ENCODE measurements around the gene SH3PXD2A.

Gene SH3PXD2A

GRCh38 chr10:103699611-103700435 is 155.6 kb downstream of the SH3PXD2A start:
- TF ChIP-seq CTCF (IDR thresholded peaks at IDR 0.05; ENCODE audit: control insufficient read depth, extremely low read depth, insufficient read depth): no peak
- no peak overlapping the region for H3K4me3 ChIP-seq (ENCODE audit: low read depth, low read length)
- no peak for DNase-seq (ENCODE audit: low read depth)

- no peak overlapping the region for H3K4me3 ChIP-seq (ENCODE audit: low read depth, low read length)
These were observed 157.1 kb downstream of the SH3PXD2A start for GRCh38 chr10:103698266-103698665.

GRCh38 chr10:103697787-103698186 is 157.6 kb downstream of the SH3PXD2A start:
- no peak overlapping the region for H3K4me3 ChIP-seq (ENCODE audit: low read depth, low read length)
- no peak for DNase-seq (ENCODE audit: low read depth)
- TF ChIP-seq CTCF (IDR thresholded peaks at IDR 0.05; ENCODE audit: control insufficient read depth, extremely low read depth, insufficient read depth): no peak

More at GRCh38 chr10:103698266-103698665, 157.1 kb downstream of the SH3PXD2A start:
- no peak for TF ChIP-seq CTCF (IDR thresholded peaks at IDR 0.05; ENCODE audit: control insufficient read depth, extremely low read depth, insufficient read depth)
- DNase-seq (ENCODE audit: low read depth): no peak

GRCh38 chr10:103696411-103697145 is 158.8 kb downstream of the SH3PXD2A start:
- peak; percentile 15; the same call in 1 of the 2 replicates for TF ChIP-seq CTCF (IDR thresholded peaks at IDR 0.05; ENCODE audit: control insufficient read depth, extremely low read depth, insufficient read depth)
- H3K4me3 ChIP-seq (ENCODE audit: low read depth, low read length): no peak overlapping the region
- DNase-seq (ENCODE audit: low read depth): no peak

GRCh38 chr10:103696094-103696410 is 159.3 kb downstream of the SH3PXD2A start:
- TF ChIP-seq CTCF (IDR thresholded peaks at IDR 0.05; ENCODE audit: control insufficient read depth, extremely low read depth, insufficient read depth): no peak
- no peak for DNase-seq (ENCODE audit: low read depth)
- no peak overlapping the region for H3K4me3 ChIP-seq (ENCODE audit: low read depth, low read length)

GRCh38 chr10:103695584-103696005 is 159.8 kb downstream of the SH3PXD2A start:
- DNase-seq (ENCODE audit: low read depth): no peak
- no peak for TF ChIP-seq CTCF (IDR thresholded peaks at IDR 0.05; ENCODE audit: control insufficient read depth, extremely low read depth, insufficient read depth)

More at GRCh38 chr10:103695584-103696005, 159.8 kb downstream of the SH3PXD2A start:
- no peak overlapping the region for H3K4me3 ChIP-seq (ENCODE audit: low read depth, low read length)

Data from LNCaP clone FGC (cell line).